T-helper 2 cell treated with Interferon-gamma antibody and Interleukin-4, amounts not matched to agents 5 μg/mL and 100 μg/mL, for 36 hours (primary cell): ENCODE measurements around the gene DEDD2.
A peak's percentile ranks its signal among the peaks of the same experiment; 100 is the strongest.

Experiments used
- DNase-seq: peaks from one replicate; pipeline ENCODE4 v3.0.0; 2021; ENCODE audit warnings: low spot score
- H3K27ac Mint-ChIP-seq: one replicate; pipeline ENCODE4 v1.8.0; 2021; ENCODE audit warnings: mild to moderate bottlenecking, mixed read lengths
- H3K27me3 Mint-ChIP-seq: one replicate; pipeline ENCODE4 v1.8.0; 2021; ENCODE audit warnings: low read depth, mixed read lengths
- H3K36me3 Mint-ChIP-seq: one replicate; pipeline ENCODE4 v1.8.0; 2021; ENCODE audit warnings: low read depth, mixed read lengths
- H3K4me1 Mint-ChIP-seq: one replicate; pipeline ENCODE4 v1.8.0; 2021; ENCODE audit warnings: low read depth, mixed read lengths
- H3K4me3 Mint-ChIP-seq: one replicate; pipeline ENCODE4 v1.8.0; 2022; ENCODE audit warnings: mild to moderate bottlenecking, moderate library complexity, mixed read lengths
- H3K9me3 Mint-ChIP-seq: one replicate; pipeline ENCODE4 v1.8.0; 2021; ENCODE audit warnings: mixed read lengths

DEDD2 gene

DNA sequence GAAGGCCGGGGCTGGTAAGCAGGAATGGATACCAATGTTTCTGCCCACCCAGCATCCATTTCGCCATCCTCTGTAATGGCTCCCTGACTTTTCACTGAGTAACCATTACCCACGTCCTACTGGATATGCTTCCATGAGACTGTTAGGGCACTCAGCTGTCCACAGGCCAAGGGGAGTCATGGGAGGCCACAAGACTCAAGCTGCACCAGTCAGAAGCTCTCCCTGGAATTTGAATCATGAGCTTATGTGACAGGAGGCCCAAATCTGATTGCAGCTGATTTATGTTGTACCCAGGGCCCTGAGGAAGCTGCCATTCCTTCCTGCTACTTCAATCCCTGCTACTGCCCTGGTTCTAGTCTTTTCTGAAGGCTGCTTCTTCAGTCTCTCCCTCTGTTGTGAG, 28.3 kb downstream of the DEDD2 start:
- DNase-seq, result no peak
- Mint-ChIP-seq H3K4me3 (no peak overlapping the region), H3K4me1 (peaks cover 50% of the 10 kb centered on the region), H3K27ac (no peak overlapping the region), H3K36me3 (peaks cover 14% of the 10 kb centered on the region), H3K27me3 (no peaks in the 10 kb centered on the region), H3K9me3 (peaks cover 10% of the 10 kb centered on the region)

- no peak for DNase-seq
- Mint-ChIP-seq H3K36me3 (peaks cover 11% of the 10 kb centered on the region), H3K4me1 (peaks cover 49% of the 10 kb centered on the region), H3K27me3 (no peaks in the 10 kb centered on the region), H3K4me3 (no peak overlapping the region), H3K9me3 (peaks cover 6% of the 10 kb centered on the region), H3K27ac (no peak overlapping the region)
Observed at GRCh38 chr19:42188665-42189064, 28.8 kb downstream of the DEDD2 start.

GRCh38 chr19:42185277-42185676, 32.2 kb downstream of the DEDD2 start:
- peak overlapping the region; percentile 76 for H3K27ac Mint-ChIP-seq
- H3K36me3 Mint-ChIP-seq, result no peaks in the 10 kb centered on the region
- H3K4me3 Mint-ChIP-seq, result peak overlapping the region; percentile 69
- no peaks in the 10 kb centered on the region for H3K9me3 Mint-ChIP-seq
- H3K4me1 Mint-ChIP-seq, result peaks cover 38% of the 10 kb centered on the region
- H3K27me3 Mint-ChIP-seq, result peaks cover 6% of the 10 kb centered on the region
- peak; percentile 25 for DNase-seq

GRCh38 chr19:42184401-42184861, 33.0 kb downstream of the DEDD2 start:
- Mint-ChIP-seq H3K27ac (peak overlapping the region; percentile 34), H3K36me3 (no peaks in the 10 kb centered on the region)

DNA sequence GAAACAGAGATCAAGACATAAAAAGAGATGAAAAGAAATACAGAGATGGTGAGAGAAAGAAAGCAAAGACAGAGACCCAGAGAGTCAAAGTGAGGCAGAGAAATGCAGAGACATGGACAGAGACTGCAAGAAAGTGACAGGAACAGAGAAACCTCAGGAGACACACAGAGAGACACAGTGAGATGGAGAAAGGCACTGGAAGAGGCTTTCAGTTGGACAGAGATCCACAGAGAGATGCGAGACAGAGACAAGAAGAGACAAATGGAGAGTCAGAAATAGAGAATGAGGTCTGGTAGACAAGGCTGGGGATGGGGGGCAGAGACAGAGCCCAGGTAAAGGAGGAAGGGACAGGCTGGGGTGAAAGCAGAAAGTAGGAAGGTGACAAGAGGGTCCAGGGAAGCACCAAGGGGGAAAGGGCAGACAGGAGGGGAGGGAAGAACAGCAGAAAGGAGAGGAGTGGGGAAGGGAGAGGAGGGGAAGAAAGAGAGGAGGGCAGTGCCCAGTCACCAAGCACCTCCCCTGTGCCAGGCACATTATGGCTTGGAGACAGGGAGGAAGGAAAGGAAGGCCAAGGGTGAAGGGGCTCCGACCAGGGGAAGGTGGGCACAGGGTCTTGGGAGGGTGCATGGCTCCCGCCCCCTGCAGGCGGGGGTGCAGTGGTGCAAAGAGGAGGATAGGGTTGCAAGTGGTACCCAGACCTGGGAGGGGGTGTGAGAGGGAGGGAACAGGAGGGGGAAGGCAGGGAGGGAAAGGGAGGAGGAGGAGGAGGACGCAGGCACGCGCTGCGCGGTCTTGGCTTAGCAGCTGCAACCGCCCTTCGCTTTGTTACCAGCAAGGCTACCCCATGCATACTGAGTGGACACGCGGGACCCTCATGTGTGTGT, 38.4 kb downstream of the DEDD2 start:
- H3K9me3 Mint-ChIP-seq, result no peaks in the 10 kb centered on the region
- H3K27me3 Mint-ChIP-seq, result peaks cover 35% of the 10 kb centered on the region

More at GRCh38 chr19:42184401-42184861, 33.0 kb downstream of the DEDD2 start:
- Mint-ChIP-seq H3K27me3 (peaks cover 11% of the 10 kb centered on the region), H3K9me3 (no peaks in the 10 kb centered on the region), H3K4me1 (peaks cover 35% of the 10 kb centered on the region), H3K4me3 (peak overlapping the region; percentile 69)
- peak; percentile 65 for DNase-seq

DNA sequence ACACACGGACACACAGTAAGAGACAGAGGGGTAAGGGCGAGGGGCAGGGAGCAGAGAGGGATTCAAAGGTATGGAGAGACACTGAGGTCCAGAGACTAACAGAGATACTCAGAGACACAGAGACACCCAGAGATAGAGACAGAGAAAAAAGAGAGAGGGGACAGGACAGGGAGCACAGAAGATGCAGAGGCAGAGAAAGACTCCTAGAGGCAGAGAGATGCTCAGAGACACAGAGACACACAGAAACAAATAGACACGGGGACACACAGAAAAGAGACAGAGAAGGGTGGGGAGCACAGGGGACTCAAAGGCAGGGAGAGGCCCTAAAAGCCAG, 39.8 kb downstream of the DEDD2 start:
- Mint-ChIP-seq H3K9me3 (no peaks in the 10 kb centered on the region), H3K27ac (no peak overlapping the region), H3K36me3 (no peaks in the 10 kb centered on the region)

More for the DNA sequence above, 38.4 kb downstream of the DEDD2 start:
- no peaks in the 10 kb centered on the region for H3K36me3 Mint-ChIP-seq
- peaks cover 17% of the 10 kb centered on the region for H3K4me1 Mint-ChIP-seq
- no peak overlapping the region for H3K4me3 Mint-ChIP-seq
- DNase-seq, result no peak
- no peak overlapping the region for H3K27ac Mint-ChIP-seq

GRCh38 chr19:42176990-42177685, 40.3 kb downstream of the DEDD2 start:
- Mint-ChIP-seq H3K27ac (no peak overlapping the region), H3K4me3 (no peak overlapping the region), H3K9me3 (no peaks in the 10 kb centered on the region), H3K4me1 (peaks cover 11% of the 10 kb centered on the region), H3K36me3 (no peaks in the 10 kb centered on the region), H3K27me3 (peaks cover 39% of the 10 kb centered on the region)
- peak; percentile 79 for DNase-seq

More for the DNA sequence above, 39.8 kb downstream of the DEDD2 start:
- DNase-seq, result no peak
- H3K4me3 Mint-ChIP-seq, result no peak overlapping the region
- peaks cover 12% of the 10 kb centered on the region for H3K4me1 Mint-ChIP-seq
- H3K27me3 Mint-ChIP-seq, result peaks cover 41% of the 10 kb centered on the region

DNA sequence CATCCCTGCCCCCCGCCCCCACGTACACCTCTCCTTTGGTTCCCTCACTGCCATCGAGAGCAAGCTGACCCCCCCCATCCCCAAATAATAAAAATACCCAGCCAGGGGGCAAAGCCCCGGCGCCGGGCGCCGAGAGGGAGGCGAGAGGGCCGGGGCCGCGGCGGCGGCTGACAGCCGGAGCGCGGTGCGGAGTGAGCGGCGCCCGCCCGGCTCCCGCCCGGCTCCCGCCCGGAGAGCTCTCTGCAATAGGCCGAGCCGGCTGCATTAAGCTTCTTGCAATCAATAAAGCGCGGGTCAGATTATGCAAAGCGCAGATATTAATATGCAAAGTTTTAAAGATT, 40.9 kb downstream of the DEDD2 start:
- peaks cover 8% of the 10 kb centered on the region for H3K4me1 Mint-ChIP-seq
- peak overlapping the region; percentile 88 for H3K4me3 Mint-ChIP-seq

DNA sequence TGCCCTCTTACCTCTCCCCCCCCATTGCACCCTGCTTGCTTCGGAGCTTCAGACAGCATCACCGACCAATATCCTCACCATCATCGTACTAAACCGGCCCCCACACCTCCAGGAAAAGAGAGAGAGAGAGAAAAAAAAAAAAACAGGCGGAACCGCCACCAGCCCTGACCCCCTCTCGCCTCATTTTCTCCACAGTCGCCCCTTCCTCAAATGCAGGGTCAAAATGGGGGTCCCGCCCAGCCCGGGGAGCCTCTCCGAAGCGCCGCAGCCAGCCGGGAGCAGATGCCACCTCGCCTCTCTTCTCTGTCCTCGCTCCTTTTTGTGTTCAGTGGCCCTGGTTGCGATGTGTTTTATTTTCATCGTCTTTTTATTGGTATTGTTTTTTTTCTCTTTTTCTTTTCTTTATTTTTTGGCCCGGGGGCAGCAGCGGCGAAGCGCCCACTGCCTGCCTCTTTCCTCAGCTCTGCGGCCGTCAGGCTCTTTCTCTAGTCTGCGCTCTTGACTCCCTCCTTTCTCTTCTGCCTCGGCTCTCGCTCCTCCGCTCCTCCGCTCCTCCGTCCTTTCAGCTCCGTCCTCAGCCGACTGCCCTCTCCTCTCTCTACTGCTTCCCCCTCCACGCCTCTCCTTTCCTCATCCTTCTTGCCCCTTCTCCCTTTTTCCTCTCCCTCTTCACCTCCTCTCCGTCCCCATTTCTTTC, 41.4 kb downstream of the DEDD2 start:
- Mint-ChIP-seq H3K27me3 (peaks cover 36% of the 10 kb centered on the region), H3K4me3 (peak overlapping the region; percentile 88), H3K4me1 (peaks cover 8% of the 10 kb centered on the region), H3K27ac (no peak overlapping the region), H3K36me3 (no peaks in the 10 kb centered on the region), H3K9me3 (no peaks in the 10 kb centered on the region)
- no peak for DNase-seq

More for the DNA sequence above, 40.9 kb downstream of the DEDD2 start:
- Mint-ChIP-seq H3K36me3 (no peaks in the 10 kb centered on the region), H3K27ac (no peak overlapping the region), H3K9me3 (no peaks in the 10 kb centered on the region), H3K27me3 (peaks cover 36% of the 10 kb centered on the region)
- DNase-seq, result peak; percentile 17

- no peaks in the 10 kb centered on the region for H3K36me3 Mint-ChIP-seq
- H3K27me3 Mint-ChIP-seq, result peaks cover 33% of the 10 kb centered on the region
- peak overlapping the region; percentile 88 for H3K4me3 Mint-ChIP-seq
- no peak overlapping the region for H3K27ac Mint-ChIP-seq
- DNase-seq, result no peak
- no peaks in the 10 kb centered on the region for H3K9me3 Mint-ChIP-seq
- H3K4me1 Mint-ChIP-seq, result peaks cover 8% of the 10 kb centered on the region
Observed at GRCh38 chr19:42174958-42175734, 42.3 kb downstream of the DEDD2 start.

- H3K36me3 Mint-ChIP-seq, result no peaks in the 10 kb centered on the region
- no peak overlapping the region for H3K27ac Mint-ChIP-seq
- no peak overlapping the region for H3K4me3 Mint-ChIP-seq
- H3K4me1 Mint-ChIP-seq, result peaks cover 8% of the 10 kb centered on the region
- H3K27me3 Mint-ChIP-seq, result peaks cover 30% of the 10 kb centered on the region
- no peaks in the 10 kb centered on the region for H3K9me3 Mint-ChIP-seq
- no peak for DNase-seq
Observed at GRCh38 chr19:42174188-42174587, 43.3 kb downstream of the DEDD2 start.

- peaks cover 8% of the 10 kb centered on the region for H3K4me1 Mint-ChIP-seq
Observed at GRCh38 chr19:42173695-42174094, 43.8 kb downstream of the DEDD2 start.

DNA sequence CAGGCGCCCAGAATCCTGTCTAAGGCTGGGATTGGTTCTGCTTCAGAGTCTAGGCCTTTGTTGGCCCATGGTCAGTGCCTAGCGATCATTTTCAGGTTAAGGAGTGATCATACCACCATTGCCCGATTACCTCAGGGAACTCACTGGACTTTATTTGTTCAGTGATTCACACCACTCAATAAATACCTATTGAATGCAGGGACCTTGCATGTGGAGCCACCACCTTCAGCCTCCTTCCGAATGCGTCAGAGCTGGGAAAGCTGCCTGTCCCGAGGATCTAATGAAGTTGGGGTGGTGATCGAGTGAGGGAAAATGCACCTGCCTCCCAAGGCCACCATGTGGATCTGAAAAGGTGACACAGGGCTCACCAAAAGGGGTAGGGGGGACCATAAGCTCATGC, 45.2 kb downstream of the DEDD2 start:
- H3K27me3 Mint-ChIP-seq, result peaks cover 30% of the 10 kb centered on the region
- no peaks in the 10 kb centered on the region for H3K36me3 Mint-ChIP-seq
- no peak for DNase-seq
- H3K4me1 Mint-ChIP-seq, result peaks cover 8% of the 10 kb centered on the region
- no peak overlapping the region for H3K27ac Mint-ChIP-seq
- H3K9me3 Mint-ChIP-seq, result no peaks in the 10 kb centered on the region
- H3K4me3 Mint-ChIP-seq, result no peak overlapping the region

More at GRCh38 chr19:42173695-42174094, 43.8 kb downstream of the DEDD2 start:
- Mint-ChIP-seq H3K9me3 (no peaks in the 10 kb centered on the region), H3K36me3 (no peaks in the 10 kb centered on the region), H3K27me3 (peaks cover 30% of the 10 kb centered on the region), H3K4me3 (no peak overlapping the region), H3K27ac (no peak overlapping the region)
- no peak for DNase-seq
